Measurements from ENCODE around the gene NLRP2B. TPM values are rescaled to one million over a fixed set of nuclear protein-coding genes. Genes with fewer than 3 reads are reported as not detected.
A peak's percentile ranks its signal among the peaks of the same experiment; 100 is the strongest.
"Not testable (repeated sequence)": the region's sequence is repeated elsewhere in the genome, so short reads cannot be mapped to it uniquely, and the experiment has no call there.

NLRP2B gene
- under 0.01 TPM in 1 of 2 replicates, not detected in the other for total RNA-seq

- TF ChIP-seq CTCF (IDR thresholded peaks at IDR 0.05; ENCODE audit: extremely low read depth, low read depth, low read length): no peak
These were observed at the start of gene NLRP2B for GRCh38 chrX:57680160-57680559. TSS of gene NLRP2B (minus strand) at chrX:57680260.

GRCh38 chrX:57725995-57726394, 45.9 kb upstream of the NLRP2B start:
- not testable (repeated sequence) for H3K9me3 ChIP-seq (ENCODE audit: low read depth, low read length); H3K4me2 ChIP-seq (ENCODE audit: insufficient read depth, low read length); H2AFZ ChIP-seq (ENCODE audit: low read length); H3K79me2 ChIP-seq (ENCODE audit: insufficient read depth, low read length); H3K27me3 ChIP-seq (ENCODE audit: insufficient read depth, low read length); DNase-seq (ENCODE audit: insufficient read length, low spot score, missing footprints); H4K20me1 ChIP-seq (ENCODE audit: insufficient read depth, low read length); H3K4me1 ChIP-seq (ENCODE audit: insufficient read depth, low read length); H3K36me3 ChIP-seq (ENCODE audit: insufficient read depth, low read length); H3K4me3 ChIP-seq (ENCODE audit: insufficient read depth, low read length); H3K27ac ChIP-seq (ENCODE audit: low read depth, low read length)

More at GRCh38 chrX:57680160-57680559, at the start of gene NLRP2B:
- Histone ChIP-seq H3K4me1 (ENCODE audit: insufficient read depth, low read length) (no peaks in the 10 kb centered on the region), H4K20me1 (ENCODE audit: insufficient read depth, low read length) (no peaks in the 10 kb centered on the region), H3K9me3 (ENCODE audit: low read depth, low read length) (no peaks in the 10 kb centered on the region), H3K79me2 (ENCODE audit: insufficient read depth, low read length) (no peaks in the 10 kb centered on the region), H2AFZ (ENCODE audit: low read length) (no peak within 1 kb of the TSS), H3K27ac (ENCODE audit: low read depth, low read length) (no peak within 1 kb of the TSS), H3K4me2 (ENCODE audit: insufficient read depth, low read length) (no peak within 1 kb of the TSS), H3K27me3 (ENCODE audit: insufficient read depth, low read length) (no peaks in the 10 kb centered on the region), H3K36me3 (ENCODE audit: insufficient read depth, low read length) (no peaks in the 10 kb centered on the region), H3K4me3 (ENCODE audit: insufficient read depth, low read length) (no peak within 1 kb of the TSS)
- no peak for DNase-seq (ENCODE audit: insufficient read length, low spot score, missing footprints)

GRCh38 chrX:57681341-57681740, 1.3 kb upstream of the NLRP2B start:
- TF ChIP-seq CTCF (IDR thresholded peaks at IDR 0.05; ENCODE audit: extremely low read depth, low read depth, low read length): no peak
- no peak for DNase-seq (ENCODE audit: insufficient read length, low spot score, missing footprints)
- H3K4me3 ChIP-seq (ENCODE audit: insufficient read depth, low read length): no peak overlapping the region
- no peaks in the 10 kb centered on the region for H3K4me1 ChIP-seq (ENCODE audit: insufficient read depth, low read length)
- H3K79me2 ChIP-seq (ENCODE audit: insufficient read depth, low read length): no peaks in the 10 kb centered on the region
- H3K9me3 ChIP-seq (ENCODE audit: low read depth, low read length): no peaks in the 10 kb centered on the region
- no peak overlapping the region for H3K27ac ChIP-seq (ENCODE audit: low read depth, low read length)
- no peaks in the 10 kb centered on the region for H3K27me3 ChIP-seq (ENCODE audit: insufficient read depth, low read length)
- H2AFZ ChIP-seq (ENCODE audit: low read length): no peak overlapping the region
- H3K4me2 ChIP-seq (ENCODE audit: insufficient read depth, low read length): no peak overlapping the region
- no peaks in the 10 kb centered on the region for H4K20me1 ChIP-seq (ENCODE audit: insufficient read depth, low read length)
- H3K36me3 ChIP-seq (ENCODE audit: insufficient read depth, low read length): no peaks in the 10 kb centered on the region

GRCh38 chrX:57678686-57679428, 1.2 kb downstream of the NLRP2B start:
- Histone ChIP-seq H3K4me1 (ENCODE audit: insufficient read depth, low read length) (no peaks in the 10 kb centered on the region), H4K20me1 (ENCODE audit: insufficient read depth, low read length) (no peaks in the 10 kb centered on the region), H3K36me3 (ENCODE audit: insufficient read depth, low read length) (no peaks in the 10 kb centered on the region), H3K9me3 (ENCODE audit: low read depth, low read length) (peaks cover 3% of the 10 kb centered on the region), H3K4me2 (ENCODE audit: insufficient read depth, low read length) (no peak overlapping the region), H3K79me2 (ENCODE audit: insufficient read depth, low read length) (no peaks in the 10 kb centered on the region), H2AFZ (ENCODE audit: low read length) (no peak overlapping the region), H3K27me3 (ENCODE audit: insufficient read depth, low read length) (no peaks in the 10 kb centered on the region), H3K4me3 (ENCODE audit: insufficient read depth, low read length) (no peak overlapping the region), H3K27ac (ENCODE audit: low read depth, low read length) (no peak overlapping the region)
- no peak for TF ChIP-seq CTCF (IDR thresholded peaks at IDR 0.05; ENCODE audit: extremely low read depth, low read depth, low read length)
- DNase-seq (ENCODE audit: insufficient read length, low spot score, missing footprints): peak; percentile 54
